LHCN-M2 (cell line): Measurements from ENCODE around the gene CNN3. TPM values are rescaled to one million over a fixed set of nuclear protein-coding genes. Genes with fewer than 3 reads are reported as not detected.

Source experiments
- DNase-seq: peaks from one replicate; pipeline ENCODE4 v3.0.0-alpha.2; 2012; ENCODE audit warnings: low read depth
- polyA plus RNA-seq: library from polyadenylated mRNA; unstranded; fragments of >200 nt; gene quantifications from one replicate; pipeline ENCODE4 v1.2.1, GENCODE V29; 2012; ENCODE audit warnings: missing spikeins
- total RNA-seq: library from RNA; depleted of rRNA; stranded (reverse); fragments of >200 nt; gene quantifications from 2 replicates; pipeline ENCODE4 v1.2.3, GENCODE V29; 2014; rRNA removed

Gene CNN3
- total RNA-seq, result 513 and 547 TPM in 2 replicates
- 664 TPM for polyA plus RNA-seq

DNA sequence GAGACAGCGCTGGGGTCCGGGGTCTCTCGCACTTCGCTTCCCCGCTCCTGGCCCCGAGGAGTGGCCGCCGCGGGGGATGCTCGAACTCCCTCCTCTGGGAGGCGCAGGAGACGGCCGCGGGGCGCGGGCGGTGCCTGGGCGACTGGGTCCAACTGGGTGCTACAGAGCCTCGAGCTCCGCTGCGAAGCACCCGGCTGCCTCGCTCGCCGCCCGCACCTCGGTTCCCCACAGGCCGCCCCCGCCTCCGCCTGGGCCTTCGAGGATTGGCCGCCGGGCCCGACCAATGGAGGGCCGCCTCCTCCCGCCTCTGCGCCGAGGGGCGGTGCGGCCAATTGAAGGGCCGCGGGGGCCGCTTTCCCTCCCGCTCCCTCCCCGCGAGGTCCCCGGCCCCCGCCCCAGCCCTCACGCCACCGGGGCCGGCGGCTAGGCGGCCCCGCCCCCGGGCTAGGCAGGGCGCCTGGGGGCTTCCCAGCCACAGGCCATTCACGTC lies at the start of gene CNN3:
Gene CNN3 (minus strand): TSS at position 196 of the 490 bp plus-strand sequence. CDS start 216 bp downstream, outside the sequence.
- DNase-seq, result peak; percentile 94

DNA sequence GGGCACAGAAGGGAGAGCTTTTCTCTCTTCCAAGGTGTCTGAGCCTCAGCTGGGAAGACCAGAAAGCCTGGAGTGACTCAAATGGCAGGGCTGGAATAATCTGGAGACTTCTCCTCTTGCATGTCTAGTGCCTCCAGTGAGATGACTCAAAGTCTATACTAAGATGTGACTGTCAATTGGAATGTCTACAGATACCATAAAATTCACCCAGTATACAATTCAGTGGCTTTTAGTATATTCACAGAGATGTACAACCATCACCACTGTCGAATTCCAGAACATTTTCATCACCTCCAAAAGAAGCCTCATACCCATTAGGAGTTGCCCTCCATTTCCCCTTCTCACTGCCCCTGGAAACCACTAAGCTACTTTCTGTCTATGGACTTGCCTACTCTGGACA lies 47.9 kb upstream of the CNN3 start:
- DNase-seq, result peak; percentile 93

DNA sequence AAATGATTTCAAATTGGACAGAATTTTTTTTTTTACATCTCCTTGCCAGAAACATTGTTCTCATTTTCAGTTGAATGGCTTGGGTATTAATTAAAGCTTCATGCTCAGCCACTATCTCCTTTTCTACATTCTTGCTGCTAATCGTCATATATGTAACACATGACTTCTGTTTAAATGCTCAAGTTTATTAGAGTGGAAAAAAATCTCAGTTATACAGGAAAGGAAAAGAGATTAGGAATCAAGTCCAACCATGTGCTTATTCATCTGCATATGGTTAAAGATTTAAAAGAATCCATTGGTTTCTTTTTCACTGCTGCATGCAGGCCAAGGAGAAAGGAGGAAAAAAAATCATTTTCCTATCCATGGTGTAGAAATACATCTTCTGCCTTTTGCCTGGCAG lies 47.3 kb upstream of the CNN3 start:
- DNase-seq, result no peak

DNA sequence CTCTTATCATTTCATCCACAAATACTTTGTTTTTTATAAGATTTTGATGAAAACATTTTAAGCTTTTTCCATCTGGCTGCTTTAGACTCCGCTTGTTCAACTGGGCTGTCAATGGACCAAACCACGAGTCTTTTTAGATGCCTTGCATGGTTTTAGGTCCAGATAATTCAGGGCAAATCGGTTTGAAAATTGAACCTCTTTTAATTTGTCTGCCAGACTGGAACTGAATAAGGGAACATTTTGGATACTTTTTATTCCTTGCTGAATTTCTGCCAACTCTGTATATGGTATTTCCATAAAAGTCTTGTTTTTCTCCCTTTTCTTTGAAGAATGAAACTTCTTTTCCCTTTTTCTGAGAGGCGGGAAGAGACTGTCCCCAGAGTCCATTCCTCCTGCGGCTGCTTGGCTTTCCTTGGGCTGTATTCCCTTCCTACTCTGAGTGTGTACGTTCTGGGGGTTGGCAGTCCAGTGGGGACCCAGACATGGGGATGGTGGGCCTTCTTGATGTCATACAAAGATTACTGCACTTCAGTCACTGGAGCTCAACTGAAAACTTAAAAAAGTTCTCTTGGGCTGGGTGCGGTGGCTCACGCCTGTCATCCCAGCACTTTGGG lies 46.5 kb upstream of the CNN3 start:
- DNase-seq, result no peak

DNA sequence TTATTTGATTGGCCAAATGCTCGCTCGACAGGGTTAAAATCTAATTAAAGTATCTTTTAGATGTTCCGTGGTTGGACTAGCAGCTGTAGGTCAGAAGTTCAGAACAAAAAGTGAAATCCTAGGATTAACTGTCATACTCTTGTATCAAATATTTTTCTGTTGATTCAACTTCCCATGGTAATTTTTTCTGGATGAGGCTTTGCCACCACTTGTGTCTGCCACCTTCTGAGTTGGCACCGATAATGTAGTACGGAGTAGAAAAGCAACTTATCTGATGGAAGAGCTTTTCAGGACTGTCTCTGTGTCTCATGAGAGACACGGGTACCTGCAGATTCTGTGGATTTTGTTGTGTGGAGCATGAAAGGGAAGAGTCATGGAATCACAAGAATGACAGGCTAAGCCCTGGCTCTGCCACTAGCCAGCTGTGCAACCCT lies 44.6 kb upstream of the CNN3 start:
- peak; percentile 98 for DNase-seq

GRCh38 chr1:94970783-94971182 lies 43.9 kb upstream of the CNN3 start:
- DNase-seq, result peak; percentile 89

DNA sequence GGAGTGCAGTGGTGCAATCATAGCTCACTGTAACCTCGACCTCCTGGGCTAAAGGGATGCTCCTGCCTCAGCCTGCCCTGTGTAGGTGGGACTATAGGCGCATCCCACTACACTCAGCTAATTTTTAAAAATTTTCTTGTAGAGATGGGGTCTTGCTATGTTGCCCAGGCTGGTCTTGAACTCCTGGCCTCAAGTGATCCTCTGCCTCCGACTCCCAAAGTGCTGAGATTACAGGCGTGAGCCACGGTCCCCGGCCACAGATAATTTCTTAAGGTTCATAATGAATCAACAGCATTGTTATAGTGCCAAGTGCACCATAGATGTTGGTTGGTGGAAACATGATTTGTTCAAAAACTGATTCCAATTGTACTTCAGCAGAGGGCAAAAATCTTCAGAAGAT lies 42.2 kb upstream of the CNN3 start:
- no peak for DNase-seq

GRCh38 chr1:94966033-94966432 lies 39.1 kb upstream of the CNN3 start:
- no peak for DNase-seq

DNA sequence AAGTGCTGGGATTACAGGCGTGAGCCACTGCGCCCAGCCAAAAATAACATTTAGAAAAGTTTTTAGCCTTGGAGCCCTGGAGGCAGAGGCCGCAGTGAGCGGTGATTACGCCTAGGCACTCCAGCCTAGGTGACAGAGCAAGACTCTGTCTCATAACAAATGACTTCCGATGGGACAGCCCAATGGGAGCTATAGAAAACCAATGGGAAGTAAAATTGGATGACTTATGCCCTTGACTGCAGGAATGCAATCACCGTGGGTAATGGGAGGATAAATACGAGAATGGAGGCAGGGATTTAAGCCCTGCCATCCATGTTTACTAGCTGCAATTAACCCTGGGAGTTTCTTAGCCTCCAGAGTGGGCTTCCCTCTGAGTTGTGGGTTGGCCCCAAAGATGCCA lies 37.0 kb upstream of the CNN3 start:
- no peak for DNase-seq

DNA sequence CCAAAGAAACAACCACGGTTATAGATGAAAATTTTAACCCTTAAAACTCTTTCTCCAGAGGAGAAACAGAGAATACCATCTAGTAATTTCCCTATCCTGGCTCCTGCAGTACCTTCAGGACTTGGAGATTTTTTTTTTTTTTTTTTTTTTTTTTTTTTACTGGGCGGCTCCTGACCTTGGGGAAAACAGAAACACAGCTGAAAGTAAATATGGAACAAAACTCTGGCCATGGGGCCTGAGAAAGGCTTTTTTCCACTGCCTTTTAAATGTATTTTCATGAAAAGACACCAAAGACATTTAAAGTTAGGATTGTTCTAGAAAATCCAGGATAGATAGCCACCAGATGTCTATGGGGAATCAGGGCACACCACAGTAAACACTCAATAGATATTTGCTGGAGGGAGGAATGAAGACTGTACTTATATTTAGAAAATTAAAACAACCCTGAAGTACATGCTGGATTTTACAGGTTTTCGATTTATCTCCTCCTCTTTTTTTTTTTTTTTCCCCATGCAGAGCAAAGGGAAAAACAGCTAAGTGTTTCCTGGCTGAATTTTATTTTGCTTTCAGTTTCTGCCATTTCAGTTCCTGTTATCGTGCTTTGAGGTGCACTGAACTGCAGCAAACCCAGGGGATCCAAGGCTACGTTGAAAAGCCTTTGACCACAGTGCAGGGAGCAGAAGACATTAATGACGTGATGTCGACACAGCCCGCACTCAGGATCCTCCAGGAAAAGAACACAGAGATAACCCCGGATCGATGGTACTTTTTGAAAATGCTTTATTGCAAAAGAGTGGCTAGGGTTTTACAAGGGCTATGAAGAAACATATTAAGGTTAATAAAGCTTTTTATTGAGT lies 35.7 kb upstream of the CNN3 start:
- DNase-seq, result peak; percentile 73

- no peak for DNase-seq
Measured at GRCh38 chr1:94961988-94962387, 35.1 kb upstream of the CNN3 start.

- no peak for DNase-seq
Measured at GRCh38 chr1:94961582-94961981, 34.7 kb upstream of the CNN3 start.

- DNase-seq, result no peak
Measured at GRCh38 chr1:94958081-94958480, 31.2 kb upstream of the CNN3 start.

- no peak for DNase-seq
Measured at GRCh38 chr1:94955767-94956632, 29.1 kb upstream of the CNN3 start.

DNA sequence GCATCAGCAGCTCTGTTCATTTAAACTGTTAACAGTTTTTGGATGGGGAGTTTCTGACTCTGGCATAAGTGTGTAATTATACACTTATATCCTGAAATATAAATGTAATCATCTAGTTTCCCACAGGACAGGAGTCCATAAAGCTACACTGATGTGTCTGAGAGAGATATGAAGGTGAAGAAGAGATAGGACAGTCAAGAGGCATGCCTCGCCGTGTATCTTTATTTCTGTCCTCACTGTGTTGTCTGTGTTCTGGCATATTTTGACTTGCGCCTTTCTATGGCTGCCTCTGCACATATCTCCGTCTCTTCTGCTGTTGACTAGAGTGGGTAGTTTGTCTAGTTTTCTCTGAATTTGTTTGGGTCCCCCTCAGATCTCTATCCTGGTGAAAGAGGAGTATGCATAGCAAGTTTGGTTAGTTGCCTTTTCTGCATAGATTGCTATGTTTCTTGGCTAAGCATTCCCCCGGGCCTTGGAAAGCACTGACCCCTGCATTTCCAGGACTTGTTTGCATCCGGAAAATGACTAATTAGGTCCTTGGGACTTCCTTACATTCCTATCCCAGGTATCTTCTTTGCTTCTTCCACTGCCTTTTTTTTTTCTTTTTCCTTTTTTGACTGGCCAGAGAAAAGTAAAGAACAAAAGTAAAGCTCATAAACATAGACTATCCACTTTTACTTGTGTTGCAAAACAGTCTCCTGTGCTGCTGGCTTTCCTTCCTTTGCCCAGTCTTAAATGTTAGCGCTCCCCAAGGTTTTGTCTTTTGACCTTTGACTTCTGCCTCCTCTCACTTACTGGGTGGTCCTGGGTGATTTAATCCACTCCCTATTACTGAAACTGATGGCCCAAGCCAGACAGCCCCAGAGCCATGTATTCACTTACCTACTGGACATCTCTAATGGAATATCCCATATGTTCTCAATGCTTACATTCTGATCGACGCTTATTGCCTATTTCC lies 27.6 kb upstream of the CNN3 start:
- DNase-seq, result no peak

DNA sequence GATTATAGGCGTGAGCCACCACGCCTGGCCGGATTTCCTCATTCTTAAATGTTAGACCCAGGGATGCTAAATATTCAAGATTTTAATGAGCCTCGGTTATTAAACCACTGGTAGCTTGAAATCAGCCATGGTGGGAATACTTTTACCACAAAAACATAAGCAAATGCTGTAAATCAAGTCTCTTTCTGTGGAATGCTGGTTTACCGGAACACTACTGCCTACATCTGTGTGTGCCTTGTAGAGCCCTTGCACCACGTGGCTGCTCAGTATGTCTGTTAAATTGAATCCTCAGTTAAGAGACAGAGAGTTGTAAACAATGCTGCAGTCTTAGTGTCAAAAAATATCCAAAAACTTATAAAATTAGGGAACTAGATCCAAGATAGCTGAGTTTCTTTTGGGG lies 26.8 kb upstream of the CNN3 start:
- no peak for DNase-seq

- DNase-seq, result no peak
Measured at GRCh38 chr1:94953107-94953506, 26.2 kb upstream of the CNN3 start.

DNA sequence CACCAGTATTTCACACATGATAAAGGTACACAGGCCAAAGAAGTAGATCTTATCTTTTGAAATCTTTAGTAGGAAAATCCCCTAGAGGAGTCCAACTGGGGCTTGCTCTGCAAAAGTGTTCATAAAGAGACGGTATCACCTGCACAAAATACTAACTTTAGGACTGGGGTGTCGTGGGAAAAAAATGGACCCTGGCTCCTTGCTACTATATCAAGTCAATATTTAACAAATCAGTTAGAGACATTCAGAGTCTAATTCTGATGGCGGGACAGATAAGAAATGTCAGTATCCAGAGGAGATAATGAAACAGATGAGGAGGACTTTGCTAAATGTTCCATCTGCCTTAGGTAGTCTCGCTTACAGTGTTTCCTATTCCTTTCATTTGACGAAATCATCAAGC lies 25.6 kb upstream of the CNN3 start:
- DNase-seq, result no peak

- DNase-seq, result no peak
Measured at GRCh38 chr1:94951509-94952208, 24.7 kb upstream of the CNN3 start.

GRCh38 chr1:94951046-94951445 lies 24.1 kb upstream of the CNN3 start:
- no peak for DNase-seq
